Measurements from ENCODE around the gene PPP2R5D.

The PPP2R5D gene

GRCh38 chr6:43020052-43020705, 35.8 kb downstream of the PPP2R5D start:
- H3K4me1 ChIP-seq (ENCODE audit: control insufficient read depth, low read length), result peaks cover 26% of the 10 kb centered on the region
- H4K20me1 ChIP-seq (ENCODE audit: control insufficient read depth, insufficient read depth, low read depth, low read length), result no peaks in the 10 kb centered on the region
- H3K9me2 ChIP-seq (replicated peaks; ENCODE audit: control insufficient read depth, low read length), result no peaks in the 10 kb centered on the region
- H3K27me3 ChIP-seq (ENCODE audit: control insufficient read depth, low read length), result no peaks in the 10 kb centered on the region
- no peak overlapping the region for H3K27ac ChIP-seq (ENCODE audit: low read depth, low read length)
- TF ChIP-seq EZH2phosphoT487 (IDR thresholded peaks at IDR 0.05; ENCODE audit: borderline replicate concordance, low read length) (no peak), CTCF (IDR thresholded peaks at IDR 0.05; ENCODE audit: low read depth, low read length, poor library complexity, severe bottlenecking) (no peak)
- H3K4me3 ChIP-seq (ENCODE audit: low read length), result no peak overlapping the region
- H3F3A ChIP-seq (ENCODE audit: control insufficient read depth, insufficient read depth), result peaks cover 14% of the 10 kb centered on the region
- H3K4me2 ChIP-seq (ENCODE audit: low read length), result no peak overlapping the region
- H3K36me3 ChIP-seq (ENCODE audit: control insufficient read depth, low read length), result peaks cover 56% of the 10 kb centered on the region
- no peaks in the 10 kb centered on the region for H3K9me3 ChIP-seq (ENCODE audit: control insufficient read depth, insufficient read depth, low read length)
- peaks cover 53% of the 10 kb centered on the region for H3K79me2 ChIP-seq (ENCODE audit: control insufficient read depth, low read length)

- H3K36me3 ChIP-seq (ENCODE audit: control insufficient read depth, low read length), result peaks cover 60% of the 10 kb centered on the region
- H3K27ac ChIP-seq (ENCODE audit: low read depth, low read length), result peak overlapping the region; percentile 74
- H3K9me2 ChIP-seq (replicated peaks; ENCODE audit: control insufficient read depth, low read length), result no peaks in the 10 kb centered on the region
- H3K79me2 ChIP-seq (ENCODE audit: control insufficient read depth, low read length), result peaks cover 46% of the 10 kb centered on the region
- no peaks in the 10 kb centered on the region for H3K9me3 ChIP-seq (ENCODE audit: control insufficient read depth, insufficient read depth, low read length)
- no peaks in the 10 kb centered on the region for H4K20me1 ChIP-seq (ENCODE audit: control insufficient read depth, insufficient read depth, low read depth, low read length)
- no peaks in the 10 kb centered on the region for H3K27me3 ChIP-seq (ENCODE audit: control insufficient read depth, low read length)
- H3F3A ChIP-seq (ENCODE audit: control insufficient read depth, insufficient read depth), result peaks cover 14% of the 10 kb centered on the region
- TF ChIP-seq CTCF (IDR thresholded peaks at IDR 0.05; ENCODE audit: low read depth, low read length, poor library complexity, severe bottlenecking) (no peak), EZH2phosphoT487 (IDR thresholded peaks at IDR 0.05; ENCODE audit: borderline replicate concordance, low read length) (no peak)
- H3K4me2 ChIP-seq (ENCODE audit: low read length), result peak overlapping the region; percentile 74
- peaks cover 23% of the 10 kb centered on the region for H3K4me1 ChIP-seq (ENCODE audit: control insufficient read depth, low read length)
- peak overlapping the region; percentile 85 for H3K4me3 ChIP-seq (ENCODE audit: low read length)
Measured at GRCh38 chr6:43020847-43021246, 36.5 kb downstream of the PPP2R5D start.

- H3K9me2 ChIP-seq (replicated peaks; ENCODE audit: control insufficient read depth, low read length), result no peaks in the 10 kb centered on the region
- no peaks in the 10 kb centered on the region for H4K20me1 ChIP-seq (ENCODE audit: control insufficient read depth, insufficient read depth, low read depth, low read length)
- no peaks in the 10 kb centered on the region for H3K27me3 ChIP-seq (ENCODE audit: control insufficient read depth, low read length)
- H3K9me3 ChIP-seq (ENCODE audit: control insufficient read depth, insufficient read depth, low read length), result no peaks in the 10 kb centered on the region
- peaks cover 14% of the 10 kb centered on the region for H3F3A ChIP-seq (ENCODE audit: control insufficient read depth, insufficient read depth)
- TF ChIP-seq EZH2phosphoT487 (IDR thresholded peaks at IDR 0.05; ENCODE audit: borderline replicate concordance, low read length) (no peak), CTCF (IDR thresholded peaks at IDR 0.05; ENCODE audit: low read depth, low read length, poor library complexity, severe bottlenecking) (no peak)
- peak within 1 kb of the TSS; percentile 85 for H3K4me3 ChIP-seq (ENCODE audit: low read length)
- peak within 1 kb of the TSS; percentile 74 for H3K4me2 ChIP-seq (ENCODE audit: low read length)
- H3K79me2 ChIP-seq (ENCODE audit: control insufficient read depth, low read length), result peaks cover 40% of the 10 kb centered on the region
- peaks cover 17% of the 10 kb centered on the region for H3K4me1 ChIP-seq (ENCODE audit: control insufficient read depth, low read length)
- peak within 1 kb of the TSS; percentile 74 for H3K27ac ChIP-seq (ENCODE audit: low read depth, low read length)
- peaks cover 65% of the 10 kb centered on the region for H3K36me3 ChIP-seq (ENCODE audit: control insufficient read depth, low read length)
Measured at GRCh38 chr6:43021270-43022047, 37.1 kb downstream of the PPP2R5D start, which contains the start of gene RRP36. RRP36 (plus strand) TSS chr6:43021623; CDS start chr6:43021655, 32 bp downstream.

Data from DOHH2 (cell line).